SK-N-MC (cell line): ENCODE results near the gene KRTAP12-4.

Experiments used
- EZH2 ChIP-seq: fragments of 200-600 bp; sonication (generic); IDR thresholded peaks from one replicate; pipeline ENCODE4 v1.6.1; 2017; ENCODE audit warnings: antibody characterized with exemption
- POLR2AphosphoS5 ChIP-seq: IDR thresholded peaks from 2 replicates; pipeline ENCODE4 v1.6.1; 2012; ENCODE audit warnings: mild to moderate bottlenecking, low read depth, low read length, borderline replicate concordance

- TF ChIP-seq EZH2 (no peak), POLR2AphosphoS5 (no peak)
Observed at GRCh38 chr21:44702973-44703730, 48.7 kb upstream of the KRTAP12-4 start.
